Fibroblast of skin of right biceps (primary cell): ENCODE results near the gene ASB3.
"Not testable (repeated sequence)": the region's sequence is repeated elsewhere in the genome, so short reads cannot be mapped to it uniquely, and the experiment has no call there.

Source experiments
- DNase-seq: peaks from one replicate; pipeline ENCODE4 v3.0.0-alpha.2; 2013

Gene ASB3

GRCh38 chr2:53785366-53785765 lies 1.4 kb downstream of the ASB3 start:
- DNase-seq, result peak; percentile 11

- peak; percentile 14 for DNase-seq
These were observed 2.3 kb downstream of the ASB3 start for GRCh38 chr2:53784436-53784835.

GRCh38 chr2:53782676-53783075 lies 4.1 kb downstream of the ASB3 start:
- no peak for DNase-seq

GRCh38 chr2:53780056-53780455 lies 6.7 kb downstream of the ASB3 start:
- DNase-seq, result no peak

- DNase-seq, result no peak
These were observed 8.1 kb downstream of the ASB3 start for GRCh38 chr2:53778536-53779162.

GRCh38 chr2:53777134-53777533 lies 9.6 kb downstream of the ASB3 start:
- no peak for DNase-seq

GRCh38 chr2:53770264-53770663 lies 16.5 kb downstream of the ASB3 start:
- DNase-seq, result no peak

- DNase-seq, result no peak
These were observed 17.3 kb downstream of the ASB3 start for GRCh38 chr2:53769318-53769945.

- DNase-seq, result no peak
These were observed 18.6 kb downstream of the ASB3 start for GRCh38 chr2:53768242-53768542.

- peak; percentile 80 for DNase-seq
These were observed 19.1 kb downstream of the ASB3 start, which contains the start of gene CHAC2 for GRCh38 chr2:53767405-53768241. TSS of gene CHAC2 (plus strand) at chr2:53767804. CDS start at chr2:53767887, 83 bp downstream.

- no peak for DNase-seq
These were observed 21.0 kb downstream of the ASB3 start for GRCh38 chr2:53765767-53766166.

GRCh38 chr2:53757206-53757605 lies 29.5 kb downstream of the ASB3 start:
- DNase-seq, result not testable (repeated sequence)

- no peak for DNase-seq
These were observed 30.1 kb downstream of the ASB3 start for GRCh38 chr2:53756644-53757043.

- no peak for DNase-seq
These were observed 31.6 kb downstream of the ASB3 start for GRCh38 chr2:53755121-53755520.

- no peak for DNase-seq
These were observed 33.7 kb downstream of the ASB3 start for GRCh38 chr2:53753041-53753440.

GRCh38 chr2:53752385-53752784 lies 34.4 kb downstream of the ASB3 start:
- no peak for DNase-seq

- peak; percentile 57 for DNase-seq
These were observed 35.0 kb downstream of the ASB3 start for GRCh38 chr2:53751728-53752127.

- no peak for DNase-seq
These were observed 36.5 kb downstream of the ASB3 start for GRCh38 chr2:53750041-53750768.

- peak; percentile 35 for DNase-seq
These were observed 42.2 kb downstream of the ASB3 start for GRCh38 chr2:53744395-53745065.

GRCh38 chr2:53740170-53740569 lies 46.6 kb downstream of the ASB3 start:
- peak; percentile 44 for DNase-seq

- no peak for DNase-seq
These were observed 47.7 kb downstream of the ASB3 start for GRCh38 chr2:53739032-53739431.

- no peak for DNase-seq
These were observed 49.7 kb downstream of the ASB3 start for GRCh38 chr2:53737091-53737490.
